ENCODE data around the gene APOBEC3H. TPM values are rescaled to one million over a fixed set of nuclear protein-coding genes. Genes with fewer than 3 reads are reported as not detected.

APOBEC3H gene
- total RNA-seq = 0.16 TPM in 1 of 2 replicates, not detected in the other

GRCh38 chr22:39097098-39098020, at the start of gene APOBEC3H:
Gene APOBEC3H (plus strand): TSS chr22:39097244. CDS start chr22:39100279, 3,035 bp downstream.

GRCh38 chr22:39077026-39077840, 19.8 kb upstream of the APOBEC3H start, which contains the start of gene APOBEC3G:
Gene APOBEC3G (plus strand): TSS chr22:39077275. CDS start chr22:39077362, 87 bp downstream.

DNA sequence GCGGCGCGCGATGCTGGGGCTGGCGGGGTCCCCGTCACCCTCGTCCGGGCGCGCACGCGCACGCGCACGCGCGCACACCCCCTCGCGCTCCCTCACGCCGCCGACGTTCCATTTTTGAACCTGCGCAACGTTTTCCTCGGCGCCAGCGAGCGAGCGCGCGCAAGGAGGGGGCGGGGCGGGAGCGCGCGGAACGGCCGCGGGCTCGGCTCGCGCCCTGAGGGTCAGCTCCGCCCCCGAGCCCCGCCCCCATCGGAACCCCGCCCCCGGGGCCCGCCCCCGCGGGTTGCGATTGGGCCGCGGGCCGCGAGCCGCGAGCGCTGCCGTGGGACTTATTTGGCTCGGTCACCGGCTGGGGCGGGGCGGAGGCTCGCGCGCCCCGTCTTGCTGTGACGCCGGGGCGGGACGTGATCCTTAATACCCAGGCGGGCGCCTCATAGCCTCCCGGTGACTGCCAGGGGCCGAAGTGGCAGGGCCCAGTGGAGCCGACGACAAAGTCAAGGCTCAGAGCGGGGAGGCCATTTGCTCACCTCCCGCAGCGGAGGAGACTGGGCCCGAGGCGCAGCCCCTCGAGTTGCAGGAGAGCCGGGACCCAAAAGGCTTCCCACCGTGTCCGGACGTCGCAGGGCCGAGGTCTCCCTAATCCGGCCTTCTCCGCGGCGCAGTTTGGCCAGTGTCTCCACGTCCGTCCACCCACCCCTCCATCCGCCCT, 55.6 kb downstream of the APOBEC3H start, which contains the start of gene CBX7:
Gene CBX7, minus strand, starts transcription at position 170 of the 709 bp plus-strand sequence. CDS start 236 bp downstream, outside the sequence.

Other genes with a start within 250 kb of the APOBEC3H start
- gene CBX6, start 225.0 kb upstream of the APOBEC3H start, total RNA-seq = 51.2 and 56.5 TPM in 2 replicates
- gene APOBEC3A, start 139.6 kb upstream of the APOBEC3H start, total RNA-seq = not detected in 2 replicates
- 9.7 and 31.5 TPM in 2 replicates for gene APOBEC3B, start 114.9 kb upstream of the APOBEC3H start, total RNA-seq
- gene APOBEC3C, start 83.0 kb upstream of the APOBEC3H start, total RNA-seq = 26.5 and 31.0 TPM in 2 replicates
- gene APOBEC3D, start 76.1 kb upstream of the APOBEC3H start, total RNA-seq = 1.7 and 3.0 TPM in 2 replicates
- gene APOBEC3F, start 56.4 kb upstream of the APOBEC3H start, total RNA-seq = 3.9 and 5.5 TPM in 2 replicates
- gene APOBEC3G, start 20.0 kb upstream of the APOBEC3H start, total RNA-seq = 13.0 and 13.6 TPM in 2 replicates
- 1.0 and 25.2 TPM in 2 replicates for gene CBX7, start 55.4 kb downstream of the APOBEC3H start, total RNA-seq
- 3.1 and 9.2 TPM in 2 replicates for gene PDGFB, start 147.7 kb downstream of the APOBEC3H start, total RNA-seq
- 2,696 and 3,597 TPM in 2 replicates for gene RPL3, start 222.4 kb downstream of the APOBEC3H start, total RNA-seq